ENCODE measurements around the gene PKP3.

- no peak for TF ChIP-seq POLR2AphosphoS5 (IDR thresholded peaks at IDR 0.05; ENCODE audit: low read depth, low read length)
- TF ChIP-seq TAF1 (IDR thresholded peaks at IDR 0.05; ENCODE audit: borderline replicate concordance, insufficient read depth, low read length): no peak
- no peak for TF ChIP-seq REST (IDR thresholded peaks at IDR 0.05; ENCODE audit: insufficient read depth in 1 of 2, low read depth in 2 of 2, low read length in 2 of 2)
- no peak for TF ChIP-seq SIN3A (IDR thresholded peaks at IDR 0.05; ENCODE audit: borderline replicate concordance, insufficient read depth, low read length)
- no peak for TF ChIP-seq FOXP2 (optimal IDR thresholded peaks at IDR 0.05; ENCODE audit: borderline replicate concordance, extremely low read depth, extremely low read length, insufficient read depth)
Observed at GRCh38 chr11:429391-429790, 35.4 kb downstream of the PKP3 start.
